Activated CD4-positive, alpha-beta T cell treated with anti-CD3 and anti-CD28 coated beads, Interleukin-2, amount 10 ng/mL, durations not matched to agents 7 days and 5 days (primary cell): ENCODE measurements around the gene TNFRSF14. TPM values are rescaled to one million over a fixed set of nuclear protein-coding genes. Genes with fewer than 3 reads are reported as not detected.
"Not testable (repeated sequence)": the region's sequence is repeated elsewhere in the genome, so short reads cannot be mapped to it uniquely, and the experiment has no call there.

Experiments used
- CTCF ChIA-PET: fragments of 350-600 bp; sonication (Branson Sonifier 250); formaldehyde crosslinking; loops from one replicate; lab custom pipeline; 2021; ENCODE audit warnings: antibody characterized with exemption; lab: Charles Lee
- POLR2A ChIA-PET: fragments of 350-600 bp; sonication (Branson Sonifier 250); formaldehyde crosslinking; loops from one replicate; lab custom pipeline; 2021; ENCODE audit warnings: antibody characterized with exemption; lab: Charles Lee
- DNase-seq: peaks from one replicate; pipeline ENCODE4 v3.0.0-alpha.2; 2020
- H3K27ac Mint-ChIP-seq: one replicate; pipeline ENCODE4 v1.8.0; 2021; ENCODE audit warnings: mild to moderate bottlenecking, moderate library complexity, mixed read lengths
- H3K27me3 Mint-ChIP-seq: one replicate; pipeline ENCODE4 v1.8.0; 2021; ENCODE audit warnings: mixed read lengths
- H3K36me3 Mint-ChIP-seq: one replicate; pipeline ENCODE4 v1.8.0; 2021; ENCODE audit warnings: low read depth, mixed read lengths
- H3K4me1 Mint-ChIP-seq: one replicate; pipeline ENCODE4 v1.8.0; 2021; ENCODE audit warnings: mixed read lengths
- H3K4me3 Mint-ChIP-seq: one replicate; pipeline ENCODE4 v1.8.0; 2021; ENCODE audit warnings: mild to moderate bottlenecking, moderate library complexity, mixed read lengths
- H3K9me3 Mint-ChIP-seq: one replicate; pipeline ENCODE4 v1.8.0; 2021; ENCODE audit warnings: mixed read lengths
- total RNA-seq, 2 experiments: library from RNA; stranded (reverse); gene quantifications; one replicate each; pipeline ENCODE4 v1.2.3, GENCODE V29; 2021

The TNFRSF14 gene
- total RNA-seq, 2 experiments from 2014 or later: 182 to 192 TPM

- DNase-seq: no peak
- ChIA-PET CTCF (interaction anchor here (1.0 to 4.5 kb wide), 5 partner anchors 10 to 41 kb away, joined by 3 to 36 read pairs (median 5); partner anchors contain the start of gene PRXL2B), POLR2A (no interaction called here)
- Mint-ChIP-seq H3K4me3 (no peak overlapping the region), H3K27me3 (peaks cover 3% of the 10 kb centered on the region), H3K36me3 (no peaks in the 10 kb centered on the region), H3K27ac (peak overlapping the region; percentile 9), H3K4me1 (peaks cover 27% of the 10 kb centered on the region), H3K9me3 (no peaks in the 10 kb centered on the region)
Observed at GRCh38 chr1:2544093-2544874, 11.9 kb upstream of the TNFRSF14 start.

DNA sequence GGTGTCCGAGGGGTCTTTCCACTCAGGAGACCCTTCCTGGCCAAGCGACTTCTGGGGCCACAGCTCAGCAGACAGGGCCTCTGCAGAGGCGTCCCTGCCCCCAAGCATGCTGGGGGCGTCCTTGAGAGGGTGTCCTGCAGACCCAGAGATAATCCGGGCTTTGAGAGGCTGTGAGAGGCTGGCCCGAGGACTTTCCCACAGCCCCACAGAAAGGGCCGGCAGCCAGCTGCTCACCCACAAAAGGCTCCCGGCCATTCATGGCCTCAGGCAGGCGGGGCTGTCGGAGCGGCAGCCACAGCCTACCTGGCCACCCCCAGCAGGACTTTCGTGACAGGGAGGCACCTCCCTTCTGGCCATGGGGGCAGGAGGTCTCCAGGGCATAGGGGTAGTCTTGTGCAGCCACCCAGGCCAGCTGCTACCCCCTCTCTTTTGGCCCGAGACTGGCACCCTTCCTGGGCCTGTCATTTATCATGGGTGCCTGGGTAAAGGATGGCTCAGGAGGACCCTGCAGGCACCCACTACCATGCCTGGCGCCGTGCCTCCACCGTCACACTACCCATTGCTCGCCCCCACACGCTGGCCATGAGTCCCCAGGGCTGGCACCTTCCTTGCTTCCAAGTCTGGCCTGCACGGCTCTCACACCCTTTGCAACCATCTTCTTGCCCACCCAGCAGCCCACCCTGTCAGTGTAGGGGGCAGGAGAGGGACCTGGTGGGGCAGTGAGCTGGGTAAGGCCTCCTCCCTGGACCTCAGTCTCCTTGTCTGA, 11.1 kb upstream of the TNFRSF14 start:
- ChIA-PET CTCF (interaction anchor here (1.0 to 4.5 kb wide), 4 partner anchors 12 to 40 kb away, joined by 3 to 36 read pairs (median 4); partner anchors contain the start of gene PRXL2B), POLR2A (no interaction called here)
- Mint-ChIP-seq H3K4me3 (no peak overlapping the region), H3K27me3 (peaks cover 3% of the 10 kb centered on the region), H3K36me3 (no peaks in the 10 kb centered on the region), H3K9me3 (no peaks in the 10 kb centered on the region), H3K27ac (peak overlapping the region; percentile 31), H3K4me1 (peaks cover 32% of the 10 kb centered on the region)
- DNase-seq: no peak

DNA sequence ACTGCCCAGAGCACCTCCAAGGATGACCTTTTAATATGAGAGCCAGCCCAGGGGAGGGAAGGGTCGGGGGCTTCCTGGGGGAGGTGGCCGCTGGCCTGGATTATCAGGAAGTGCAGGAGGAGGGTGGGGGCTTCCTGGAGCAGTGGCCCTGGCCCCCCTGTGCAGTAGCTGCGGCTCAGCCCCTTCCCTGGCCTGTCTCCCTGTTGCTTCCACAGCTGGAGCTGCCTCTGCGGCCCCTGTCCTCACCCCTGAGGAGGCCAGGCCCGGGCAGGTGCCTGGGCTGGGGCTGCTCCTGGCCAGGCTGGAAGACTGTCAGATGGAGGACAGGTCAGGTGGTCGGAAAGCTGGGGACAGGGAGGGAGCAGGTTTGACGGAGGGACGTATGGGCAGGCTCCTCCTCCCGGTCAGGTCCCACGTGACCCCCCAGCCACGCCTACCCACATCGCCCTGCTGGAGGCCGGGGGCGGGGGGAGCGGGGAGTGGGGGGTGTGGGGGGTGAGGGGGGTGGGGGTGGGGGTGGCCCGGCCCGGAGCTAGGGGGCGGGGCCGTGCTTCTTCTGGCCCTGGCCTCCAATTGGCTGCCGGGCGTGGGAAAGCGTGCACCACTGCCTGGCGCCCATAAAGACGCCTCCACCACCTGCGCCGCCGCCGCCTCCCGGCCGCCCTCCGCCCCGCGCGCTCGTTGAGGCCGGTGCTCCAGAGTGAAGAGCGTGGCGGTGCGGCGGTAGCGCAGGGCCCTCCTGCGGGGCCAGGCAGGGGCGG, 10.2 kb upstream of the TNFRSF14 start:
- Mint-ChIP-seq H3K4me3 (peak overlapping the region; percentile 87), H3K4me1 (peaks cover 33% of the 10 kb centered on the region)
- POLR2A ChIA-PET: interaction anchor here (0.7 to 0.9 kb wide), 2 partner anchors 15 to 20 kb away, joined by 3 read pairs; partner anchors contain the start of gene PANK4

GRCh38 chr1:2546515-2547209, 9.5 kb upstream of the TNFRSF14 start:
- peak; percentile 93 for DNase-seq
- H3K4me1 Mint-ChIP-seq: peaks cover 39% of the 10 kb centered on the region
- H3K27me3 Mint-ChIP-seq: peaks cover 1% of the 10 kb centered on the region

More for the DNA sequence above, 10.2 kb upstream of the TNFRSF14 start:
- DNase-seq: peak; percentile 91
- CTCF ChIA-PET: interaction anchor here (1.3 to 4.5 kb wide), 4 partner anchors 13 to 39 kb away, joined by 3 to 36 read pairs (median 5); partner anchors contain the start of gene PRXL2B
- H3K27ac Mint-ChIP-seq: peak overlapping the region; percentile 97
- H3K27me3 Mint-ChIP-seq: peaks cover 3% of the 10 kb centered on the region
- H3K36me3 Mint-ChIP-seq: no peaks in the 10 kb centered on the region
- H3K9me3 Mint-ChIP-seq: no peaks in the 10 kb centered on the region

DNA sequence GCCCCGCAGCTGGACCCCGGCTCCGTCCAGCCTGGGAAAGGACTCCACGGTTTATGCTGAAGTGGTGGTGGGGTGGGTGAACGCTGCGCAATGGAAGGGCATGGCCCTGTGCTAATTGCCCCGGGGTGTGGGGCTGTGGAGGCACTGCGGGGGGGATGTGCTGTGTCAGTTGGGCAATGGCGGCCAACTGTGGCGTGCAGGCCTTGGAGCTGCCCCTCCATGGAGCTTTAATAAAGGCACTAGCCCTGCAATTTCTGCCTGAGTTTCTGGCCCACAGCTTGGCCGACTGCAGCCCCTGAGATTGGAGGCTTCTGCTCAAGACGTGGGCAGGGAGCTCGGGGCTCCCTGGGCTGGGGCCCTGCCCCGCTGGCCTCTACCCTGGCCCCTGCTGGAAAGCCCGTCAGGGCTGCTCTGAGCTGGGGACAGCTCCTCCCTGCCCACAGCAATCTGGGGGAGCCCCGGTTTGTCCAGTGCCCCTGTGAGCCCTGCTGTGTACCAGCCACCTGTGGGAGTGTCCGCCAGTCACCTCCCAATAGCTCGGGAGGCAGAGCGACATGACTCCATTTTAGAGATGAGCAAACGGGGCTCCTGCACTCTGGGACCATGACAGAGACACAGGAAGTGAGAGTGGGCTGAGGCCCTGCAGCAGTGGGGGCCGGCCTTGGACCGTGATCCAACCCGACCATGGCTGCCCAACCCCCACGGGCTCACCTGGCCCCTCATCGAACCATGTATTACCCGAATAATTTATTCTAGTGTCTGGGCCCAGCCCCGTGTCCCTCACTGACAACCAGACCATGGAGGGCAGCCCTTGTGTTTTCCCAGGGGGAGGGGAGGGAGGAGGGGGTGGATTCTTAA, 8.7 kb upstream of the TNFRSF14 start:
- no peaks in the 10 kb centered on the region for H3K27me3 Mint-ChIP-seq
- peaks cover 37% of the 10 kb centered on the region for H3K4me1 Mint-ChIP-seq
- DNase-seq: peak; percentile 63
- H3K36me3 Mint-ChIP-seq: no peaks in the 10 kb centered on the region
- CTCF ChIA-PET: interaction anchor here (0.7 to 4.5 kb wide), 18 partner anchors 9 to 356 kb away, joined by 3 to 36 read pairs (median 5); partner anchors contain the start of genes FAAP20, PANK4, PEX10 and PRXL2B
- POLR2A ChIA-PET: interaction anchor here (1.1 to 2.1 kb wide), 3 partner anchors 9 to 133 kb away, joined by 3 to 7 read pairs (median 5); partner anchors contain the start of gene TNFRSF14
- H3K9me3 Mint-ChIP-seq: no peaks in the 10 kb centered on the region
- peak overlapping the region; percentile 87 for H3K4me3 Mint-ChIP-seq
- peak overlapping the region; percentile 97 for H3K27ac Mint-ChIP-seq

More at GRCh38 chr1:2546515-2547209, 9.5 kb upstream of the TNFRSF14 start:
- no peaks in the 10 kb centered on the region for H3K9me3 Mint-ChIP-seq
- POLR2A ChIA-PET: interaction anchor here (0.9 to 2.1 kb wide), 4 partner anchors 9 to 132 kb away, joined by 3 to 7 read pairs (median 4); partner anchors contain the start of genes PANK4 and TNFRSF14
- H3K4me3 Mint-ChIP-seq: peak overlapping the region; percentile 87
- H3K36me3 Mint-ChIP-seq: no peaks in the 10 kb centered on the region
- CTCF ChIA-PET: interaction anchor here (0.8 to 4.5 kb wide), 8 partner anchors 10 to 355 kb away, joined by 3 to 36 read pairs (median 7); partner anchors contain the start of genes FAAP20, PRXL2B and TNFRSF14
- H3K27ac Mint-ChIP-seq: peak overlapping the region; percentile 97

DNA sequence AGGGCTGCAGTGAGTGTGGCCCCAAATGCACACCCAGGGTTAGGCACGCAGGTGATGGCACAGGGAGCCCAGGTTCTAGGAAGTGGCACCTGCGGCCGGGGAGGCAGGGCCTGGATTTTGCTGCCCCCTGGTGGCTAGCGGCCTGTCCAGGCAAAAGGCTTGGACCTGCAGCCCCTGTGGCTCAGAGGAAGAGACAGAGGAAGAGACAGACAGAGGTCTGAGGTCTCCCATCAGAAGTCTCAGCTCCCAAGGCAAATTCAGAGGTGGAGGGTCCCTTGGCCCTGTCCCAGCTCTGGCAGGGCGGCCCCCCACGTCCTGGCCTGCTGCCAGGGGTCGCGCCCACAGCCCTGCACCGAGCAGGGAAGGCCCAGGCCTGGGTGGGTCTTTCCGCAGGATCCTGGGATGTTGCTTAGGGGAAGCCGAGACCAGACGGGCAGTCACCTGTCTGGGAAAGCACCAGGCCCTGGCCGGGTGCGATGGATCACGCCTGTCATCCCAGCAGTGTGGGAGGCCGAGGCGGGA, 8.0 kb upstream of the TNFRSF14 start:
- Mint-ChIP-seq H3K27ac (peak overlapping the region; percentile 97), H3K4me3 (peak overlapping the region; percentile 87), H3K36me3 (no peaks in the 10 kb centered on the region), H3K4me1 (peaks cover 37% of the 10 kb centered on the region), H3K27me3 (no peaks in the 10 kb centered on the region), H3K9me3 (no peaks in the 10 kb centered on the region)
- DNase-seq: peak; percentile 87
- ChIA-PET POLR2A (interaction anchor here (0.7 to 2.1 kb wide), 4 partner anchors 8 to 263 kb away, joined by 3 to 7 read pairs (median 3); partner anchors contain the start of genes PRXL2B and TNFRSF14), CTCF (interaction anchor here (0.8 to 4.5 kb wide), 18 partner anchors 8 to 353 kb away, joined by 3 to 36 read pairs (median 5); partner anchors contain the start of genes FAAP20, PANK4, PEX10 and PRXL2B)

DNA sequence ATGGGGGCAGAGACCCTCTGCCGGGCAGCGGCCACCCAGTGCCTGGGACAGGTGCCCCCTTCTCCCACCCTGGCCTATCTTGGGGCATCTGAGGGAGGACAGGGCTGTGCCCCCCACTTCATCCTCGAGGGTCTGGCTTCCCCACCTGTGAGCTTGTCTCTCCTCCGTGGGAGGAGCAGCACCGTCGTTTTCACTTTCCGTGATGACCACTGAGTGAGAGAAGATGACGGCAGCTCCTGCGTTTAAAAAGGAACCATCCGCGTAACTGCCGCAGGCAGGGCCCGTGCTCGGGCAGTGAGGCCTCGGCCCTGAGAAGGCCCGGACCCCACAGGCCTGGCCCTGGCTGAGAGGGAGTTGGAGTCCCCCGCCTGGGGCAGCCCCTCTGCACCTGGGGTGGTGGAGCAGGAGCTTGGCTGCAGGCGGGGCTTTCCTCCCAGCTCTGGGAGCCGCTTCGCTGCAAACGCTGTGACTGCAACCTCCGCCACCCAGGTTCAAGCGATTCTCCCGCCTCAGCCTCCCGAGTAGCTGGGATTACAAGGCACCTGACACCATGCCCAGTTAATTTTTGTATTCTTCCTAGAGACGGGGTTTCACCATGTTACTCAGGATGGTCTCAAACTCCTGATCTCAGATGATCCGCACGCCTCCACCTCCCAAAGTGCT, 6.7 kb upstream of the TNFRSF14 start:
- peak overlapping the region; percentile 97 for H3K27ac Mint-ChIP-seq
- H3K4me1 Mint-ChIP-seq: peaks cover 39% of the 10 kb centered on the region
- DNase-seq, POLR2A ChIA-PET, H3K27me3 Mint-ChIP-seq, H3K9me3 Mint-ChIP-seq, CTCF ChIA-PET, H3K36me3 Mint-ChIP-seq: not testable (repeated sequence)
- peak overlapping the region; percentile 87 for H3K4me3 Mint-ChIP-seq

GRCh38 chr1:2550309-2550861, 5.8 kb upstream of the TNFRSF14 start:
- CTCF ChIA-PET, DNase-seq, H3K4me3 Mint-ChIP-seq, POLR2A ChIA-PET, H3K36me3 Mint-ChIP-seq, H3K27me3 Mint-ChIP-seq, H3K9me3 Mint-ChIP-seq: not testable (repeated sequence)
- peak overlapping the region; percentile 85 for H3K27ac Mint-ChIP-seq
- peaks cover 44% of the 10 kb centered on the region for H3K4me1 Mint-ChIP-seq

DNA sequence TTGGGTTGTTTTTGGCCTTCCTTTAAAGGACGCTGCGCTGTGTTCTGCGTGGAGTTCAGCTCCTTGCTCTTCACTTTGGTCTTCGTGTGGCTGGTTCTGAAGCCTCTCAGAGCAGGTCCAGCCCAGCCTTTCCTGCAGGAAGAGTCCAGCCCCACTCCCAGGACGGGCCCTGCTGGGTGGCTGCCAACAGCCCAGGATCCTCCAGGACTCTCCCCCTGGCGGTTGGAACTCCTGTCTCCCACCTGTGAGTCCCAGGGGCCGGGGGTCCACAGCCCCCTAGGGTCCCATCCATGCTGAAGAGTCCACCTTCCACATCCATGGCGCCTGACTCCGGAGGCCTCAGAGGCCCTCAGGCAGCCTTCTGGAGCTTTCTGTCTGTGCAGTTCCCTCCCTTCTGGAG, 4.6 kb upstream of the TNFRSF14 start:
- Mint-ChIP-seq H3K4me1 (peaks cover 53% of the 10 kb centered on the region), H3K27ac (peak overlapping the region; percentile 50)
- DNase-seq, H3K4me3 Mint-ChIP-seq, CTCF ChIA-PET, H3K27me3 Mint-ChIP-seq, H3K9me3 Mint-ChIP-seq, H3K36me3 Mint-ChIP-seq, POLR2A ChIA-PET: not testable (repeated sequence)

DNA sequence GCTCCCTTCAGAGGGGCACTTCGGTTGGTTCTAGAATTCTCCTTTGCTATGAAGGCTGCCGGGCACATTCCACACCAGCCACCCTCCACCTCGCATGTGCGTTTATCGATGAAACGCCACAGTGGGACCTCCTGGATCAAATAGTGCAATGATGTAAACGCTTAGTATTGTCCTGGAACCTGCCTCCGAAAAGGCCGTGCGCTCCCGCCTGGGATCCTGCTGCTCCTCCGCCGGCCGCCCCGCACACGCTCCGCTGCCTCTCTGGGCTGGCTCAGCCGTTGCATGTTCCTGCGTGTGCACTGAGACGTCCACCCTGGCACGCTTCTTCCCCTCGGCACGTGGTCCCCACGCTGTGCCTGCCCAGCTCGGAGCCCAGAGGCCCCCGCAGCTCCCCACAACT, 4.0 kb upstream of the TNFRSF14 start:
- H3K4me1 Mint-ChIP-seq: peaks cover 53% of the 10 kb centered on the region
- POLR2A ChIA-PET: no interaction called here

More for the DNA sequence above, 4.0 kb upstream of the TNFRSF14 start:
- no peak overlapping the region for H3K27ac Mint-ChIP-seq
- DNase-seq: no peak
- H3K36me3 Mint-ChIP-seq: peaks cover 9% of the 10 kb centered on the region
- CTCF ChIA-PET: no interaction called here
- no peaks in the 10 kb centered on the region for H3K9me3 Mint-ChIP-seq
- H3K4me3 Mint-ChIP-seq: no peak overlapping the region
- no peaks in the 10 kb centered on the region for H3K27me3 Mint-ChIP-seq
